ENCODE results near the gene SEC22A.
"Not testable (repeated sequence)": the region's sequence is repeated elsewhere in the genome, so short reads cannot be mapped to it uniquely, and the experiment has no call there.

The SEC22A gene

DNA sequence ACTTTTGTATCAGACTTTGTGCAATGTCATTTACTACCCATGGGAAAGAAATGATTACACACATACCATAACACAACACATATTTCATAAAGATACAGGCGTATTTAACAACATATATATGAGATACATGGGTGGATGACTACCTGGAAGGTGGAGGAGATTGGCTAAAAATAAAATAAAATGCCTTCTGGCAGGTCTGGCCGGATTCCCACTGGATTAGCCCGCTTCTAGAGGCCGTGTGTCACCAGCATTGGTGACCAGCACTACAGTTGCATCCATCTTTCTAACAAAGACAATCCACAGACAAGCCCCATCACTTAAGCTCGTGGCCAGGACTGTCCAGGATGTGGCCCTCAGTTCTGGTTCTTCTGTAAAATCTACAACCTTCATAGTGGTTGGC lies 21.0 kb upstream of the SEC22A start:
- DNase-seq (ENCODE audit: low read depth in 2 of 2) = no peak

DNA sequence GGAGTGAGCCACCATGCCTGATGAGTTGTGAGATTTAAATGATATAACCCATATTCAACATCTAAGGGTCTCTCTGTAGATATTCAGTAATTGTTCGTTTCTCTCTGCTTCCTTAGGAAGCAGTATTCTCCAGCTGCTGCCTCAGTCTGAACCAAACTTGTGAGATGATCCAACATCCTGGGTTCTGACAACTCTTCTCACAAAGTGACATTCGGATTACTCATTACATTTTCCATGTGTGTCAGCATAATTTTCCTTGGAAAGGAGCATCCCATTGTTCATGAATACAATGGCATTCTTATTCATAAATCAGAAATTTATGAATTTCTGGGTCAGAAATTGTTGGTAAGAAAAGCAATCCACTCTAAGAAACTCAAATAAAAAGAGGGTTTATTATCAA lies 15.0 kb upstream of the SEC22A start:
- DNase-seq (ENCODE audit: low read depth in 2 of 2) = no peak

DNA sequence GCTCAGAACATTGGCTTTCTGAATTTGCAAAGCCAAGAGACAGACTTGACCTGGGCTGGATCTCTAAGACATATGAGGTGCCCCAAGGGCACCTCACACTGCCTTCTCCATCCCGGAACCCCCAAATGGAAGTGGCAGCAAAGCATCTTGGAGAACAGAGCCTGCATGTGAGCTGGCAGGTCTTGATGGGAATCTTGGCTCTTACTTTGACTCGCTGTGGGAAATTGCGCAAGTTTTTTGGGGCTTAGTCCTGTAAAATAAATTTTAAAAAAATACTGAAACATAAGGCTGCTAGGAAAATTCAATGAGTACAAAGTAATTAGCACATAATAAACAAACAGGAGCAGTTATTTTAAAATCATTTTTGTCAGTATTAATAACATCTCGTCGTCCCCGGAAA lies 13.7 kb upstream of the SEC22A start:
- no peak for DNase-seq (ENCODE audit: low read depth in 2 of 2)

DNA sequence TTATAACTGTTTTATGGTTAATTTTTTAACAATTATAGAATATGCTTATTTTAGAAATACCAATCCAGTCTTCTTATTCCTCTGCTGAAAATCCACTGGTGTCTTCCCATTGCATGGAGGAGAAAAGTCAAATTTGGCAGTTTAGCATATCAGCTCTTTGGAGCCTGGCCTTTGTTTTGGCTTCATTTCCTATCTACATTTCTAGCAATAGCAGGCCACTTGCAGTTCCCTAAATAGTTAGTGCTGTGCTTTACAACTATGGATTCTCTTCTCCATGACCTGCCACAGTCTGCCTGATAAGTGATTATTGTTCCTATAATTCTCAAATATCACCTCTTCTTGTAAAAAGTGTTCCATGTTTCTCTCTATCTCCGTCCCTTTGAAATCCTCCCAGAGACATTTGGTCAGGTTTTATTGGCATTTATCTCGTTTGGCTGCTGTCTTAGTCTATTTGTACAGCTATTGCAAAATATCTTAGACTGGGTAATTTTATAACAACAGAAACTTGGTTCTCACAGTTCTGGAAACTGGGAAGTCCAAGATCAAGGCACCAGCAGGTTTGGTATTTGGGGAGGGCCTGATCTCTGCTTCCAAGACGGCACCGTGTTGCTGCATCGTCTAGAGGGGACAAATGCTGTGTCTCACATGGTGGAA lies 8.2 kb upstream of the SEC22A start:
- no peak for DNase-seq (ENCODE audit: low read depth in 2 of 2)

DNA sequence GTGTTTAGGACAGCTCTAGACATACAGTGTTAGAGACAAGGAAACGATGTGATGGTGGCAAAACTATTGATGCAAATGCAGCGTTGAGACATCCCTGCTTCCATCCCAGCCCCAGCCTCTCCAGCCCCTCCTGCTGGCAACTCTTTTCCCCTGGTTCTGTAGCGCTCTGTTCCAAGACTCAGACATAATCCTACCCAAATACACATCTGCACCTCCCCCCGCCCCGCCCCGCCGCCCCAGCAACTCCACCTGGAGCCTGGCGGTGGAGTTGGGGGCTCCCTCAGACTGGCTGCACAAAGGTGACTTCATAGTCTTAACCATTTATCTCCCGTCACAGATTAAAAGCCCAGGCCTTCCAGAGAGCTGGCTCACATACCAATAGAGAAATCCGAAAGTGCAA lies 7.2 kb upstream of the SEC22A start:
- no peak for DNase-seq (ENCODE audit: low read depth in 2 of 2)

DNA sequence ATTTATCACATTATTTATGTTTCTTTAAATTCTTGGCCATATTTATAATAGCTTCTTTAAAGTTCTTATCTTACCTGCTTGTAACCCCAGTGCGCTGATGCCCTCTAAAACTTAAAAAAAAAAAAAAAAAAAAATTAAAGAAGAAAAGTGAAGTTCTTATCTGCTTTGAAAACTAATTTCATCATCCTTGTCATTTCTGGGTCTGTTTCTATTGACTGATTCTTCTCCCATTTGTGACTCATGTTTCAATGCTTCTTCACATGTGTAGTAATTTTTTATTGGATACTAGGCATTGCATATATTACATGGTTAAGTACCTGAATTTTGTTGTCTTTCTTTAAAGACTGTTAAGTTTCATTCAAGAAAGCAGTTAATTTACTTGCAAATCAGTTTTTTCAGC lies 3.4 kb upstream of the SEC22A start:
- no peak for DNase-seq (ENCODE audit: low read depth in 2 of 2)

DNA sequence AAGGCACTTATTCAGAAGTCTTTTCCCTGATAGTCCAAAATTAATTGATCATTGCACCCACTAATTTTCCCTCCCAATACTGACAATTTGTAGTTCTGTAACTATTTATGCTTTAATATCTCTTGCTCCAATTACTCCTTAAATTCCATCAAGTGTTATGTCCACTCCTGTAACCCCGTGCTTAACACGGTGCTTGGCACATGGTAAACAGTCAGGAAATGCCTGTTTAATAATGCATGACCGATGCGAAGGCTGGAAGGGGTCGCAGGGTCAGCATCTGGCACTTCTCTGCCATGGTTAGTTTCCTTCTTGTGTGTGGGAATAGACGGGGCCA lies 553 bp upstream of the SEC22A start:
- DNase-seq (ENCODE audit: low read depth in 2 of 2) = no peak

DNA sequence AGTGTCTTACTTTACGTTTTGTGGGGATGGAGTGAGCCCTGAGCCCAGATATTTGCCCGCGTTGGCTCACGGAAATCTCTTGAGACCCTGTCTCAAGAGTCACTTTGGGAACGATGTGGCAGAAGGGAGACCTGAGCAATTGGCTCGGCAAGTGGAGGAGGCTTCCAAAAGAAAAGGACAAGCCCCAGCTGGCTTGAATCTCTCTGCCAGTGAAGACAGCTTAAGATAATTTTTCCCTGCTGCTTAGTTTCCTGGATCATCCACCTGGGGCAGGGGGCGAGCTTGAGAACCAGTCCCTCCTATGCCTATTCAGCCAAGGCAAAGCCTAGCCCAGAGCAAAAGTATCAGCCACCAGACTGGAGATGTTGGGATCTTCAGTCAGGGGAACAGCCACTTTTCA lies 708 bp downstream of the SEC22A start:
- no peak for DNase-seq (ENCODE audit: low read depth in 2 of 2)

DNA sequence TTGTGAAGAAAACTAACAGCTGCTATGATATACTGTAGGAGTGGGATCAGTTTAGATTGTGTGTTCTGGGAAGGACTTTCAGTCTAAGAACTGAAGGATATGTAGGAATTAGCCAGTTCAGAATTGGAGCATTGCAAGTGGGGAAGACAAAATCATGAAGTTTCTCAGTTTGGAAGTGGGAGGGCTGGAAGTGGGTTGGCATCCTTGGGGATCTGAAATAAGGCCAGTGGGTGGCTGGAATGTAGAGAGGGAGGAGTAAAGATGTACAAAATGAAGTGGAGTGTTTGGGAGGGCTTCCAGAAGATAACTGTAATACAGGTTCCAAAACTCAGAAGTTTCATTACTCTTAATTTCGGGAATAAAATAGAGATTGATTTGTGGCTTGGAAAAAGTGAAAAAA lies 17.2 kb downstream of the SEC22A start:
- DNase-seq (ENCODE audit: low read depth in 2 of 2) = no peak

DNA sequence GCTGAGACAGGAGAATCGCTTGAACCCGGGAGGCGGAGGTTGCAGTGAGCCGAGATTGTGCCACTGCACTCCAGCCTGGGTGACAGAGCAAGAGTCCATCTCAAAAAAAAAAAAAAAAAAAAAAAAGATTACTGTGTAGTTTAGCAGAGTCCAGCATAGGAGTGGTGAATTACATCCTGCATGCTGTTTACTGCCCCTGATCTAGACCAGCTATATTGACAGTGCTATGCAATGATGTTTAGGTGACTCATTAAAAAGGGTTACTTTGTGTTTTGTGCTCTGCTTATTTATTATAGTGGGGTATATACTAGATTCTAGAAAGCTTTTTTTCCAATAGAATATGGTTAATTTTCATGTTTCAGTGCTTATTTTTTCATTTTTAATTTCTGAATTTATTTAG lies 19.6 kb downstream of the SEC22A start:
- not testable (repeated sequence) for DNase-seq (ENCODE audit: low read depth in 2 of 2)

DNA sequence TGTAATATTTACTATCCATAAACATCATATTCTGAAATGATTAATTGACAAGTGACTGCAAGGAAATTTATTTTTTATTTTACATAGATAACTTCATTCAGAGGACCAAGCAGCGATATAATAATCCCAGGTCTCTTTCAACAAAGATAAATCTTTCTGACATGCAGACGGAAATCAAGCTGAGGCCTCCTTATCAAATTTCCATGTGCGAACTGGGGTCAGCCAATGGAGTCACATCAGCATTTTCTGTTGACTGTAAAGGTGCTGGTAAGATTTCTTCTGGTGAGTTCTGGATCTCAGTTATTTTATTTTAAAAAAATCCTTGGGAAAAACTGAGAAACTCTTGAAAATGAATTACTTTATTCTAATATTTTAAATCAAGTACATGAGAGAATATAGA lies 23.3 kb downstream of the SEC22A start:
- DNase-seq (ENCODE audit: low read depth in 2 of 2) = no peak

DNA sequence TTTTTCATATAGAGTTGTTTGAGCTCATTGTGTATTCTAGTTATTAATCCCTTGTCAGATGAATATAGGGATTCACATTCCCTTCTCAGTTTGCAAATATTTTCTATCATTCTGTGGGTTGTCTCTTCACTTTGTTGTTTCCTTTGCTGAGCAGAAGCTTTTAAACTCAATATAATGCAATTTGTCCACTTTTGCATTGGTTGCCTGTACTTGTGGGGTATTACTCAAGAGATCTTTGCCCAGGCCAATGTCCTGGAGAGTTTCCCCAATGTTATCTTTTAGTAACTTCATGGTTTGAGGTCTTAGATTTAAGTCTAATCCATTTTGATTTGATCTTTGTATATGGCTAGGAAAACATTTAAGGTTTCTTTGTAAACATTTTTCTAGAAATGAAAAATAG lies 24.8 kb downstream of the SEC22A start:
- DNase-seq (ENCODE audit: low read depth in 2 of 2) = no peak

DNA sequence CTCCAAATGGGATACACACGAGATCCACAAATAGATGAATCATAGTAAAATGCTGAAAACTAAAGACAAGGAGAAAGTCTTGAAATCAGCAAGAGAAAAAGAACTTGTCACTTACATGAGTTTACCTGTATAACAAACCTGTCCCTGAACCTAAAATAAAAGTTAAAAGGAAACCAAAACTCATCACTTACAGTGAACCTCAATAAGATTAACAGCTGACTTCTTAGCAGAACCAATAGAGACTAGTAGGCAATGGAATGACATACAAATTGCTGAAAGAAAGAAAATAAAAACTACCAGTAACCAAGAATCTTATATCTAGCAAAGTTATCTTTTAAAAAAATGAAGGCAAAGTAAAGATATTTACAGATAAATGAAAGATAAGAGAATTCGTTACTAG lies 27.4 kb downstream of the SEC22A start:
- no peak for DNase-seq (ENCODE audit: low read depth in 2 of 2)

DNA sequence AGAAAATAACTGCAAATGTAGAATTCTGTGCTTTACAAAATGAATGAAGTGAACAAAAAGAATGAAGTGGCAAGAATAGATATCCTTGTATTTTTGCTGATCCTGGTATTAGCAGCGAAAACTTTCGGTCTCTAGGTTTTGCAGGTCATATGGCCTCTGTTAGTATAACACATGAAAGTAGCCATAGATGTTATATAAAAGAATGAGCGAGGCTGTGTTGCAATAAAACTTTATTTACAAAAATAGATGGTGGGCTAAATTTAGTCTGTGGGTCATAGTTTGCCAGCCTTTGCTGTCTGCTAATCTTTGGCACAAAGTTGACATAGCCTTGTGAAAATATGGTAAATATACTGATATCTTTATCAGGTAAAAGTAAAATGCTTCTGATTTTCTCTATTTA lies 35.2 kb downstream of the SEC22A start:
- no peak for DNase-seq (ENCODE audit: low read depth in 2 of 2)

DNA sequence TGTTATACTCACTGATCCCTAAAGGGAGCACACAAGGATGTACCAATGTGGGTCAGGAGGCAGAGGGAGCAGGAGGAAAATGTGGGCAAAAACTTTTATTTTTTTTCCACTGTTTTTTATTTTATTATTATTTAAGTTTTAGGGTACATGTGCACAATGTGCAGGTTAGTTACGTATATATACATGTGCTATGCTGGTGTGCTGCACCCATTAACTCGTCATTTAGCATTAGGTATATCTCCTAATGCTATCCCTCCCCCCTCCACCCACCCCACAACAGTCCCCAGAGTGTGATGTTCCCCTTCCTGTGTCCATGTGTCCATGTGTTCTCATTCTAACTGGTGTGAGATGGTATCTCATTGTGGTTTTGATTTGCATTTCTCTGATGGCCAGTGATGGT lies 37.4 kb downstream of the SEC22A start:
- not testable (repeated sequence) for DNase-seq (ENCODE audit: low read depth in 2 of 2)

DNA sequence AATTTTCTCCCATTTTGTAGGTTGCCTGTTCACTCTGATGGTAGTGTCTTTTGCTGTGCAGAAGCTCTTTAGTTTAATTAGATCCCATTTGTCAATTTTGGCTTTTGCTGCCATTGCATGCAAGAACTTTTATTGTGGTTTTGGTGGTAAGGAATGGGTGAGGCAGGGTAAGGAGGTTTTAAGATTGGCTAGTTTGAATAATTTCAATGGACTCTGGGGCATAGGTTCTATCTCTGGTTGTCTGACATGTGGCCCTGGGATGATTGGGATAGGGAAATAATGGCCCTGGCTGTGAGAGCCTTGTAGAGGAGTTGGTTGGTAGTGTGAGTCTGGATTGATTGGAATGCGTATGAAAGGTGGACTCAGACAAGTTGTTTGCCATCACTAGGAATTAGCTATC lies 38.0 kb downstream of the SEC22A start:
- DNase-seq (ENCODE audit: low read depth in 2 of 2) = no peak

DNA sequence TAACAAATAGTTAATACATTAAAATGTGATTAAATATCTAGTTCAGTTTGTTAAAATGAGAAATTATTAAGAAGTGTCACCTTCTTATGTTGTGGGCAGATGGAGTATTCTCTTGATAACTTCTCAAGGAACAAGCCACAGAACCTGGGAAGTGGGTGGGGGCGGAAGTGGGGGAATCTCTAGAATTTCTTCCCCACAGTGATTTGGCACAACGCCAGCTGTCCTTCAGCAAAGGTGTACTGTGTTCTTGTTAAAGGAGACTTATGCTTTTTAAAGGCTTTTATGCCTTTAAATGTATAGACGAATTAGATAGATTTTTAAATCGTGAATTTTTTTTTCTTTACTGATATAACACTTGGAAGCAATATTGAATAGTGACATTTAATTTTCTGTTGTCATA lies 42.4 kb downstream of the SEC22A start:
- DNase-seq (ENCODE audit: low read depth in 2 of 2) = no peak

DNA sequence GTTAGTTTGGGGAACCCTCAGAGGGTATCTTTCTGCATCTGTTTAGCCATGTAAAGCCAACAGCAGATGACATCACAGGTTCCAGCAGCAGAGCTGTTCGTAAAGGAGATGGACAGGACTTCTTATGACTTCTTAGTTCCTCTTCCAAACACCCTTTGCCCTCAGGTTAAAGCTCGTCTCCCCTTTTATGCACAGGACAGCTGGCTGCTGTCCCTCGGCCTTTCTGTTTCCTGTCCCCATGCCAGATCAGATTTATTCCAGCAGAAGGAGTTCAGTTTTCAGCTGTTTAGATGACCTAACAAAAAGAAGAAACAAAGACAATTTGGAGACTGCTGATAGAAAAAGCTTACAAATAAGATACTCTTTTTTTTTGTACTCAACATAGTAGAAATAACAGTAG lies 45.1 kb downstream of the SEC22A start:
- no peak for DNase-seq (ENCODE audit: low read depth in 2 of 2)

DNA sequence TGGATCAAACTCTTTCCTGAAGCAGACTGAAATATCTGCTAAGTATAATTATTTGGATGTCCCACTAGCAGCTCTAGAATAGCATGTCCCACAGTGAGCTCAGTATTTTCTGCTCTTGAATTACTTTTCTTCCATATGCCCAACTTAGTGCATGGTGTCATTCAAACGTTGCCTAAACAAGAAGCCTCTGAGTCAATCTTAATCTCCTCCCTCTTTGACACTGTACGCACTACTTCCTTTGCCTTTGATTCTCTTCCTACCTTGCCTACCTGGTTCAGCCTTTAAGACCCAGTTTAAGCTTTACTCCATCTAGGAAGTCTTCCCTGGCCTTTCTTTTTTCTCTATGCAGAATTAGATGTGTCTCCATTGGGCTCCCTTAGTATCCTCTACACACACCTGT lies 54.5 kb downstream of the SEC22A start:
- no peak for DNase-seq (ENCODE audit: low read depth in 2 of 2)

DNA sequence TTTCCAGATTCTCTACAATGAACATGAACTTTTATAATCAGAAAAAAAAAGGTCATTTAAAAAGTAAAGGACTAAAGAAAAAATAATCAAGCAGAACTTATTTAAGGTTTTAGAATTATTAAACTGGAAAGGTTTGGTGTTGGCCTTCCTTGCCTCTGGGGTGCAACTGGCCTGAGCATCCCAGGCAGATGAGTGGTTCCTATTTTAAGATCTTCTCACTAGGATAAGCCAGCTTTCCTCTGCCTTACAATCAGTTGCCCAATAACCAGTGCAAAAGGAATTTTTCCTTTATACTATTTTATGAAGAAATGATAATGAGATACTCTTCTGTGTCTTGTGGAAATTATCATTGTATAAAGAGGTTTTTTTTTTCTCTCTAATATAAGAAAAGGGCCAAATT lies 56.6 kb downstream of the SEC22A start:
- DNase-seq (ENCODE audit: low read depth in 2 of 2) = no peak

DNA sequence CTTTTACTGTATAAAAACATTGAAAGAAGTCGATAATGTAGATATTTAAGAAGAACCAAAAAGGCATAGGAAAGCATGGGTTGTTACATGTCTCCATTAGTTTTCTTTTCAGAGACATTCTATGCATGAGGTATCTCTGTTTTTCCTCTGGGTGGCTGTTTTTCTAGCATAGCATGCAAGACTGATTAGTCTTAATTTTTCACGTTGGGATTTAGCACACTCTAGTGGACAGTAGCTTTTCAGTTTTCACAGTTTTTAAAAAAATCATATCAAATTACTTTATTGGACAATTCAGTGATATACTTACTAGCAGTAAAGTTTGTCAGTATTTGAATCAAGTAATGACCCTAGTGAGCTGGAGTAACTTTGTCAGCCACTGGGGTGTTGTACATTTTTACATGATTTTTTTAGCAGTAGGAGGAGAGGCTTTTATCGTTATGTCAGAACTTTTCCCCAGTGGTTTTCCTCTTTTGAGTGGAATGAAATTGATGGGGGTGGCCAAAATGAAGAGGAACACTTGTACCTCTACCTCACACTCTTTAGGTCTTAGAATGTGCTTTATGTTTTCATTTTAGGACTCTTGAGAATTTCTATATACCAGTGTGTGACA lies 57.2 kb downstream of the SEC22A start:
- DNase-seq (ENCODE audit: low read depth in 2 of 2) = no peak

DNA sequence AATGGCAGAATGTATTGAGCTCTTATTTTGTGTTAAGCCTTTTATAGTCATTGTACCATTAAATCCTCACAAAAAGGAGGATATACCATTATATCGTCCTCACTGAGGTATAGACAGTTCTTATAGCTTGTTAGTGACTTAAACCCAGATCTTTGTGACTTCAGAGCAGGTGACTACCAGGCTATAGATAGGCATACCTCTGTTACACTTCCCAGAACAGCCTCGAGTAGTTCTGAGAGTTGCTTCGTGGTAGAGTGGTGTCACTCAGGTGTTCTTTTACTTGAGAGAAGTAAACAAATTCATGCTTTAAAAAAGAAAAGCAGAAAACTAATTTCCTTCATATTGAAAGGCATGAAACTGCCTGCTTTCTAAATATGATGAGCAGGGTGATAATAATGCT lies 59.9 kb downstream of the SEC22A start:
- no peak for DNase-seq (ENCODE audit: low read depth in 2 of 2)

DNA sequence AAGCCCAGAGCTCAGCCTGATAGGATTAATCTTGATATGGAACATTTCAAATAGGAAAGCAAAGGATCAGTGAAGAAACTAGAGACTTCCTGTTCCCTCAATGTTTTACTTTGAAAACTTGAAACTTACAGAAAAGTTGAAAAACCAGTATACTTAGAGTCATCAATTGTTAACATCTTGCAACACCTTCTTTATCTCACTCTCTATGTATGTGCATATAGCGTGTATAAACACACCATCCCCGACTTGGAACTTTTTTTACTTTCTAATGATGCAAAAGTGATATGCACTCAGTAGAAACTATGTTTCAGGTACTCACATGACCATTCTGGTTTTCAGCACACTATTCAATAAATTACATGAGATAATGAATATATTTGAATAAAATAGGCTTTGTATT lies 60.5 kb downstream of the SEC22A start:
- no peak for DNase-seq (ENCODE audit: low read depth in 2 of 2)

DNA sequence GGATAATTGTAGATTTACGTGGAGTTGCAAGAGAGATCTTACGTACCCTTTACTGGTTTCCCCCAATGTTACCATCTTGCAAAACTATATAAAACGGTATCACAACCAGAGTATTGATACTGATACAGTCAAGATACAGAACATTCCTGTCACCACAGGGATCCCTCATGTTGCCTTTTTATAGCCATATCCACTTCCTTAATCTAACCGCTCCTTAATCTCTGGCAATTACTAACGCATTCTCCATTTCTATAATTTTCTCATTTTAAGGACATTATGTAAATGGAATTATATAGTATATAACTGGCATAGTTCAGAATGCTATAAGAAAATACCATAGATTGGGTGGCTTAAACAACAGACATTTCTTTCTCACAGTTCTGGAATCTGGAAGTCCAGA lies 61.1 kb downstream of the SEC22A start:
- no peak for DNase-seq (ENCODE audit: low read depth in 2 of 2)

Measured in stimulated activated CD8-positive, alpha-beta memory T cell treated with anti-CD3 and anti-CD28 coated beads, Interleukin-15, amount 100 ng/mL, for 4 hours (primary cell).